Common myeloid progenitor, CD34-positive (primary cell): Measurements from ENCODE around the gene CTDSP1.

Source experiments
- CTCF ChIA-PET: fragments of 350-600 bp; sonication (Branson Sonifier 250); formaldehyde crosslinking; loops from one replicate; lab custom pipeline; 2021; ENCODE audit warnings: antibody characterized with exemption; lab: Charles Lee
- POLR2A ChIA-PET: fragments of 350-600 bp; sonication (Branson Sonifier 250); formaldehyde crosslinking; loops from one replicate; lab custom pipeline; 2021; ENCODE audit warnings: antibody characterized with exemption; lab: Charles Lee
- DNase-seq, 3 donors: peaks; one replicate each; pipeline versions ENCODE4 v3.0.0 to v3.0.0-alpha.2; 2013
- H3K27ac ChIP-seq, 2 experiments: 1 replicate in 1 of 2; 2 replicates in 1 of 2; pipeline ENCODE4 v1.7.0; 2013; ENCODE audit warnings: inconsistent platforms in 2 of 2, low read length in 2 of 2, mild to moderate bottlenecking in 2 of 2, low read depth in 1 of 2, moderate library complexity in 1 of 2; ENCODE audit not compliant: severe bottlenecking in 2 of 2, insufficient read depth in 1 of 2, poor library complexity in 1 of 2
- H3K27me3 ChIP-seq, 5 experiments: replicated peaks in 2 of 5; 1 replicate in 3 of 5; 2 replicates in 2 of 5; pipeline versions ENCODE4 v1.6.1 to v1.7.0; 2013; ENCODE audit warnings: low read length in 4 of 5, mild to moderate bottlenecking in 2 of 5, moderate library complexity in 2 of 5, inconsistent platforms in 1 of 5; ENCODE audit not compliant: insufficient read depth in 5 of 5, control insufficient read depth in 4 of 5
- H3K36me3 ChIP-seq, 4 experiments: 1 replicate in 2 of 4; 2 replicates in 2 of 4; pipeline versions ENCODE4 v1.6.1 to v1.7.0; 2013; ENCODE audit warnings: low read length in 3 of 4, control low read depth in 1 of 4, mild to moderate bottlenecking in 1 of 4; ENCODE audit not compliant: control insufficient read depth in 4 of 4, insufficient read depth in 4 of 4
- H3K4me1 ChIP-seq, 4 experiments: 1 replicate in 3 of 4; 2 replicates in 1 of 4; pipeline versions ENCODE4 v1.6.1 to v1.7.1; 2013; ENCODE audit warnings: low read length in 3 of 4, mild to moderate bottlenecking in 3 of 4, control low read depth in 1 of 4, inconsistent platforms in 1 of 4, moderate library complexity in 1 of 4; ENCODE audit not compliant: control insufficient read depth in 4 of 4, insufficient read depth in 4 of 4; ENCODE audit errors: control extremely low read depth in 1 of 4
- H3K4me3 ChIP-seq, 7 experiments: 1 replicate in 4 of 7; 2 replicates in 3 of 7; pipeline versions ENCODE4 v1.5.1 to v1.7.0; 2013; ENCODE audit warnings: mild to moderate bottlenecking in 7 of 7, low read length in 6 of 7, moderate library complexity in 6 of 7, inconsistent platforms in 2 of 7, low read depth in 2 of 7, control low read depth in 1 of 7; ENCODE audit not compliant: insufficient read depth in 4 of 7, control insufficient read depth in 1 of 7; ENCODE audit errors: extremely low read depth in 1 of 7
- H3K9me3 ChIP-seq, 5 experiments: 1 replicate in 4 of 5; 2 replicates in 1 of 5; pipeline versions ENCODE4 v1.6.1 to v1.7.1; 2013; ENCODE audit warnings: low read length in 4 of 5, mild to moderate bottlenecking in 2 of 5, inconsistent platforms in 1 of 5, low read depth in 1 of 5, moderate library complexity in 1 of 5; ENCODE audit not compliant: control insufficient read depth in 4 of 5, insufficient read depth in 2 of 5; ENCODE audit errors: control extremely low read depth in 1 of 5
- WGBS: methylation state at CpG from one replicate; pipeline ENCODE4 v1.1.5; 2013; ENCODE audit not compliant: insufficient coverage; 5-methylcytosine and 5-hydroxymethylcytosine counted together

The CTDSP1 gene

GRCh38 chr2:218430721-218431120 lies 31.1 kb downstream of the CTDSP1 start:
- H3K27me3 ChIP-seq: no peaks in the 10 kb centered on the region
- H3K27ac ChIP-seq: no peak overlapping the region
- H3K4me1 ChIP-seq: no peaks in the 10 kb centered on the region
- DNase-seq: no peak
- ChIA-PET POLR2A (no interaction called here), CTCF (interaction anchor here (0.9 to 2.2 kb wide), 4 partner anchors 9 to 41 kb away, joined by 3 to 7 read pairs (median 4); no protein-coding TSS in a partner anchor)
- H3K9me3 ChIP-seq: no peaks in the 10 kb centered on the region
- 100% methylated on average over 8 of the region's 11 CpGs for WGBS
- H3K36me3 ChIP-seq: no peaks in the 10 kb centered on the region
- no peak overlapping the region for H3K4me3 ChIP-seq

DNA sequence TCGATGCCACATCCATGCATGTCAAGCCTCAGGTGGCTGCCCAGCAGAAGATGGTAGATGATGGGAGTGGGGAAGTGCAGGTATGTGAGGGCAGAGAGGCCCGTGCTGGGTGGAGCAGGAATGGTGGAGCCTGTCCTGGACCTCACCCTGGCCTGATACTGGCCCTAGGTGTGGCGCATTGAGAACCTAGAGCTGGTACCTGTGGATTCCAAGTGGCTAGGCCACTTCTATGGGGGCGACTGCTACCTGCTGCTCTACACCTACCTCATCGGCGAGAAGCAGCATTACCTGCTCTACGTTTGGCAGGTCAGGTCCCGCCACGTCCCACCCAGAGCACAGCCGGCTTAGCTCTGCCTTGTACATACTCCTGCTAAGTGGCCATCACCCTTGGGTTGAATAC lies 32.2 kb downstream of the CTDSP1 start:
- Histone ChIP-seq H3K4me3 (no peak overlapping the region), H3K9me3 (no peaks in the 10 kb centered on the region), H3K36me3 (no peaks in the 10 kb centered on the region), H3K27ac (no peak overlapping the region), H3K4me1 (no peaks in the 10 kb centered on the region), H3K27me3 (no peaks in the 10 kb centered on the region)
- no peak for DNase-seq
- WGBS: 96% methylated on average over 8 of the region's 10 CpGs
- CTCF ChIA-PET: interaction anchor here (1.2 to 2.2 kb wide), 3 partner anchors 10 to 15 kb away, joined by 3 to 7 read pairs (median 4); no protein-coding TSS in a partner anchor
- POLR2A ChIA-PET: interaction anchor here (0.6 kb wide), 1 partner anchor 32 kb away, joined by 7 read pairs; no protein-coding TSS in a partner anchor

GRCh38 chr2:218432676-218433365 lies 33.2 kb downstream of the CTDSP1 start:
- ChIA-PET POLR2A (interaction anchor here (0.6 kb wide), 1 partner anchor 17 kb away, joined by 3 read pairs; no protein-coding TSS in a partner anchor), CTCF (no interaction called here)
- H3K27ac ChIP-seq: no peak overlapping the region
- peaks cover 0 to 2% (median 0%) of the 10 kb centered on the region in 4 experiments for H3K4me1 ChIP-seq
- no peaks in the 10 kb centered on the region for H3K9me3 ChIP-seq
- WGBS: 98% methylated on average over 8 of the region's 8 CpGs
- H3K4me3 ChIP-seq: no peak overlapping the region
- H3K27me3 ChIP-seq: no peaks in the 10 kb centered on the region
- no peak for DNase-seq
- H3K36me3 ChIP-seq: no peaks in the 10 kb centered on the region

DNA sequence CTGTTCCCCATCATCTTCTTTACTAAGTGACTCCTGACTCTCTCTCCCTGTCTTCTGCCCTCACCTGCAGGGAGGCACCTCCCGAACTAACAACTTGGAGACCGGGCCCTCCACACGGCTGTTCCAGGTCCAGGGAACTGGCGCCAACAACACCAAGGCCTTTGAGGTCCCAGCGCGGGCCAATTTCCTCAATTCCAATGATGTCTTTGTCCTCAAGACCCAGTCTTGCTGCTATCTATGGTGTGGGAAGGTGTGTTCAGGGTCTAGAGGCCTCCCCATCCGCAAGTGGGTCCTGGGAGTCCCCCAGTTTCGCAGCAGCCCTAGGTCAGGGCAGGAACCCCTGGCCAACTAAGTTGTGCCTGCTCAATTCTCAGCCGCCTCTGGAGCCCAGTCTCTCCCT lies 34.8 kb downstream of the CTDSP1 start:
- Histone ChIP-seq H3K27ac (no peak overlapping the region), H3K36me3 (no peaks in the 10 kb centered on the region), H3K9me3 (no peaks in the 10 kb centered on the region), H3K27me3 (no peaks in the 10 kb centered on the region), H3K4me1 (peaks cover 0 to 11% (median 0%) of the 10 kb centered on the region in 4 experiments), H3K4me3 (no peak overlapping the region)
- ChIA-PET CTCF (interaction anchor here (1.4 kb wide), 1 partner anchor 19 kb away, joined by 3 read pairs; no protein-coding TSS in a partner anchor), POLR2A (no interaction called here)
- 96% methylated on average over 9 of the region's 9 CpGs for WGBS
- no peak for DNase-seq

- no peak for DNase-seq
- WGBS: 98% methylated on average over 11 of the region's 11 CpGs
- Histone ChIP-seq H3K36me3 (no peaks in the 10 kb centered on the region), H3K4me1 (peaks cover 0 to 11% (median 0%) of the 10 kb centered on the region in 4 experiments), H3K4me3 (no peak overlapping the region), H3K27ac (no peak overlapping the region), H3K27me3 (no peaks in the 10 kb centered on the region), H3K9me3 (no peaks in the 10 kb centered on the region)
- ChIA-PET POLR2A (no interaction called here), CTCF (interaction anchor here (1.0 to 1.4 kb wide), 2 partner anchors 12 to 18 kb away, joined by 3 read pairs; no protein-coding TSS in a partner anchor)
Observed at GRCh38 chr2:218435003-218435982, 35.6 kb downstream of the CTDSP1 start.

- Histone ChIP-seq H3K9me3 (no peaks in the 10 kb centered on the region), H3K4me1 (peaks cover 0 to 11% (median 0%) of the 10 kb centered on the region in 4 experiments), H3K27me3 (no peaks in the 10 kb centered on the region), H3K27ac (no peak overlapping the region), H3K36me3 (no peaks in the 10 kb centered on the region), H3K4me3 (no peak overlapping the region)
- ChIA-PET POLR2A (no interaction called here), CTCF (no interaction called here)
- 84% methylated on average over 5 of the region's 5 CpGs for WGBS
- no peak for DNase-seq
Observed at GRCh38 chr2:218436992-218437391, 37.3 kb downstream of the CTDSP1 start.
